HUES64 (cell line): Measurements from ENCODE around the gene OR2H1.

Experiments
- H3K27ac ChIP-seq: 2 replicates; pipeline ENCODE4 v1.7.0; 2013; ENCODE audit warnings: low read depth, low read length, inconsistent platforms
- H3K27me3 ChIP-seq: 2 replicates; pipeline ENCODE4 v1.6.1; 2013; ENCODE audit warnings: mild to moderate bottlenecking, low read length; ENCODE audit not compliant: insufficient read depth
- H3K36me3 ChIP-seq: 2 replicates; pipeline ENCODE4 v1.6.1; 2013; ENCODE audit warnings: mild to moderate bottlenecking, low read length; ENCODE audit not compliant: insufficient read depth
- H3K4me1 ChIP-seq: 2 replicates; pipeline ENCODE4 v1.6.1; 2013; ENCODE audit warnings: mild to moderate bottlenecking, low read length, moderate library complexity; ENCODE audit not compliant: insufficient read depth
- H3K4me3 ChIP-seq: 2 replicates; pipeline ENCODE4 v1.5.1; 2013; ENCODE audit warnings: mild to moderate bottlenecking, low read length, moderate library complexity
- H3K9ac ChIP-seq: 2 replicates; pipeline ENCODE4 v1.6.1; 2013; ENCODE audit warnings: mild to moderate bottlenecking, low read depth, low read length
- H3K9me3 ChIP-seq: 2 replicates; pipeline ENCODE4 v1.6.1; 2013; ENCODE audit warnings: low read depth, low read length; ENCODE audit not compliant: insufficient read depth
- WGBS: fragments of 150-250, 120-280 bp; methylation state at CpG from one replicate; pipeline ENCODE4 v1.1.7; 2013; ENCODE audit warnings: missing lambda C conversion rate; 5-methylcytosine and 5-hydroxymethylcytosine counted together

Gene OR2H1

GRCh38 chr6:29510202-29510601 lies 53.2 kb downstream of the OR2H1 start:
- WGBS = 70% methylated on average over 4 of the region's 4 CpGs
- H3K9ac ChIP-seq = no peak overlapping the region
- no peaks in the 10 kb centered on the region for H3K27me3 ChIP-seq
- H3K36me3 ChIP-seq = no peaks in the 10 kb centered on the region
- no peak overlapping the region for H3K27ac ChIP-seq
- peaks cover 5% of the 10 kb centered on the region for H3K4me1 ChIP-seq
- H3K9me3 ChIP-seq = no peaks in the 10 kb centered on the region
- no peak overlapping the region for H3K4me3 ChIP-seq

- no peaks in the 10 kb centered on the region for H3K36me3 ChIP-seq
- no peaks in the 10 kb centered on the region for H3K27me3 ChIP-seq
- H3K4me1 ChIP-seq = peaks cover 5% of the 10 kb centered on the region
- no peak overlapping the region for H3K27ac ChIP-seq
- no peak overlapping the region for H3K4me3 ChIP-seq
- 86% methylated on average over 2 of the region's 2 CpGs for WGBS
- no peaks in the 10 kb centered on the region for H3K9me3 ChIP-seq
- H3K9ac ChIP-seq = no peak overlapping the region
Observed at GRCh38 chr6:29510746-29511300, 53.9 kb downstream of the OR2H1 start.
